NCI-H748 (cell line): ENCODE measurements around the gene CRYBB2.
"Not testable (repeated sequence)": the region's sequence is repeated elsewhere in the genome, so short reads cannot be mapped to it uniquely, and the experiment has no call there.

Experiments used
- DNase-seq: peaks from one replicate; lab custom pipeline; 2025; ENCODE audit not compliant: unreplicated experiment; lab: John Stamatoyannopoulos, UW

The CRYBB2 gene

DNA sequence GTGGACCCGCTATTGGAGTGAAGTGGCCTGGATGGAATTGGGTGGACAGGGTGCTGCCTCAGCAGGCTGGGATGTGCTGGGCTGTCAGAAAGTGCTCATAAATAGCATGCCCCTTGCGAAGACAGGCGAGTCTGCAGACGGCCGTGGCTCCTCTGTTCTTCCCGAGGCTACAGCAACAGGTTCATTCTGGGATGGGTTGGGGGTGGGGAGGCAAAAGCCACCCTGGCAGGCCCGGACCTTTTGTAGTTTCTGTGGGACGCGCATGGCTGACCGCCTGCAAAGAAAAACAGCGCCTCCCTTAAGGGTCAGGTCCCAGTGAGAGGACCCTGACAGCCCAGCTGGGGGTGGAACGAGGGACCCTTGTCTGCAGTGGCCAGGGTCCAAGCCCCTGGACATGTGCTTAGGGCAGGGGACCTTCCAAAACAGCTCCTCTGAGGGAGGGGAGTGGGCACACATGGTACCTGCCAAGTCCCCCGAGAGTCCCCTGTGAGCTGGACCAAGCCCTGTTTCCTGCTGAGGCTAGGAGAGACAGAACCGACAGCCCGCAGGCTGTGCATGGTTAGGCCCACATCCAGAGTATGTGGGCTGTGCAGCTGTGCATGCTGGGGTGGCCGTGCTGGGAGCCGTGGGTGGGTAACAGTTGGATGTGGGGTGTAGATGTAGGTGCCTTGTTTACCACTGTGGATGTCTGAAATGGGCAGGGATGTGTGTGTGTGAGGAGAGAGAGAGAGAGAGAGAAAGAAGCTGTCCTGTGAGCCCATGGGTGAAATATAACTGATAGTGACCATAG, 19.5 kb upstream of the CRYBB2 start, which contains the start of gene CRYBB3:
CRYBB3 (plus strand) TSS at position 128 of the 790 bp plus-strand sequence. CDS start 1,539 bp downstream, outside the sequence.
- DNase-seq, result no peak

DNA sequence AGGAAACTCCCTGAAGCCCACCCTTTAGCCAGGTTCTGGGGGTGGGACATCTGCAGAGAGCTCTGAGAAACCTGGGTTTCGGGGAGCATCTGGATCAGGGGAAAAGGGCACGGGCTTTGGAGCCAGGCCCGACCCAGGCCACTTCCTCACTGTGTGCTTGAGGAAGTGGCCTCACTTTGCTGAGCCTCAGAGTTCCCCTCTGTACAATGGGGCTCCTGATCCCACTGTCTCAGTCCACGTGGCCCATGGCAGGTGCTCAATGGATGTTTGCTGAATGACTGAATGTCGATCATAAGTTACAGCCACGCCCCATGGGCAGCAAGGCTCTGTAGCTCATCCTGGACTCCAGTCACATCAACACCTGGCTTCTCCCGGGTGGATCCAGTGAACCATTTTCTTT, 18.5 kb upstream of the CRYBB2 start:
- DNase-seq, result no peak

DNA sequence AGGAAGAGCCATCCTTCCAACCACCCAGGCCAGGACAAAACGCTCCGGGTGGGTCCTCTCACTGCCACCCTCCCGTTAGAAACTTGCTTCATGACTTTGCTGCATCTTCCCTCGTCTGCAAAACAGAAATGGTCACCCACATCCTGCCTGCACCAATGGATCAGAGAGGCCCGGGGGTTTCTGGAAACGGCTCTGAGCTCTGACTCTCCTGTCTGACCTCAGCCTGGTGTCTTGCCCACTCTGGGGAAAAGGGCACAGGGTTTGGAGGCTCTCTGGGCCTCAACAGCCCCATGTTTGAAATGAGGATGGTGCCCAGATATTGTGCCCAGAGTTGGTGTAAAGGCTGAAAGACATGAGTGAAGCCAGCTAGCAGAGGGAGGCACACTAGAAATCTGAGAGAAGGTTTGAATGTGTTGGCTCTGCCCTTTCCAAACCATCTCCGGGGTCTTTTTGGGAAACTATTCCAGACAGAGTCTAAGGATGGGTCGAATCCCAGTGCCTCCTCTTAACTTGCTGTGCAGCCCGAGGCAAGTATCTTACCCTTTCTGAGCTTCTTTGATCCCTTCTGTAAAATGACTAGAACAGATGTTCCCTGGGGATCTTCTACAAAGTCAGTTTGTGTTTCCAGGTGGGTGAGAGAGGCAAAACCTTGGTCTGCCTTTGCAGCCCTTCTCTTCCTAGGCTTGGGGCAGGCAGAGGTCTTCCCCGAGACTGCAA, 17.7 kb upstream of the CRYBB2 start:
- DNase-seq, result no peak

DNA sequence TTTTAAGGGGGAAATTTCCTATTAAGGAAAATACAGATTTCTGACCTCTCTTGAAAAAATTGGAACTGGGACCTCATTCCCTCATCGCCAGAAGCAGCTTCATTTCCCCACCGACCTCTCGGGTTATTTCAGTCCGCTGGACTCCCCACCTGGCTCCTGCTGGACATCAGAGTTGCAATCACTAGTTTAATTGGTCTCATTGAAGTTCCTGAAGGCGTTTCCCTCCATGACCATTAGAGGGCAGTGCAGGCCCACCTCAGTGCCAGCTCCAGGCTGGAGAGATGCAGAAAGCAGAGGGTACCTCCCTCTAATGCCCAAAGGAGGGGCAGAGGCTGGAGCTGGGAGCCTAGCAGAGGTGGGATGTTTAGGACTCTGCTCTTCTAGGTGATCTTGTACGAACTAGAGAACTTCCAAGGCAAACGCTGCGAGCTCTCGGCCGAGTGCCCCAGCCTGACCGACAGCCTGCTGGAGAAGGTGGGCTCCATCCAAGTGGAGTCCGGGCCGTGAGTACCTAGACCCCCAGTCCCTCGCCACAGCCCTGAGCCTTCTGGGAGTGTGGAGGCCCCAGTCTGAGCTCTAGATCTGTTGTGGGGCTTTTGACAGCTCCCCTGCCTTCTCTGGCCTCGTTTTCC, 17.0 kb upstream of the CRYBB2 start:
- DNase-seq, result peak; percentile 54

DNA sequence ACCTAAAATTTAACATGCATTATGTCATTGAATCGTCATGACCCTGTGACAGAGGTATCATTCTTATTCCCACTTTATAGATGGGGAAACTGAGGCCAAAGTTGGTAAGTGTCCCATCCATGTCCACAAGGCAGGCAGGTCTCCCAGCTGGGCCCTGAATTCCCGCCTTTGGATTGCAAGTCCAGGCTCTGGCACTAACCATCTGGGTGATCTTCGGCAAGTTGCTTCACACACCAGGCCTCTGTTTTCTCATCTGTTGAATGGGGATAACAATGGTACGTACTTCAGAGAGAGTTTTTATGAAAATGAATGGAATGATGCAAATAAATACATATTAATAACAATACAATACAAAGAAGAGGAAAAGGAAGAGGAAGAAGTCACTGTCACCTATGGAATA, 16.4 kb upstream of the CRYBB2 start:
- DNase-seq, result no peak

DNA sequence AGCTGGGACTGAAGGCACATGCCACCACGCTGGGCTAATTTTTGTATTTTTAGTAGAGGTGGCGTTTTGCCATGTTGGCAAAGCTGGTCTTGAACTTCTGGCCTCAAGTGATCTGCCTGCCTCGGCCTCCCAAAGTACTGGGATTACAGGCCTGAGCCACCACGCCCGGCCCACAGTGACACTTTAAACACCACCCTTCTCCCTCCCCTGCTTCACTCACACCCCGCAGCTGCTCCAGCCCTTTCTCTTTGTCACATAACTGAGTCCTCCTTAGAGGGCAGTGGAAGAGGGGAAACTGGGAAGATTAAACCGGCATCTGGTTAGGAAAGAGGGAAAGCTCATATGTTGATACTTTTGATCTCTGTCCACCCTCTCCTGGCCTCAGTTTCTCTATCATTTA, 14.9 kb upstream of the CRYBB2 start:
- not testable (repeated sequence) for DNase-seq

DNA sequence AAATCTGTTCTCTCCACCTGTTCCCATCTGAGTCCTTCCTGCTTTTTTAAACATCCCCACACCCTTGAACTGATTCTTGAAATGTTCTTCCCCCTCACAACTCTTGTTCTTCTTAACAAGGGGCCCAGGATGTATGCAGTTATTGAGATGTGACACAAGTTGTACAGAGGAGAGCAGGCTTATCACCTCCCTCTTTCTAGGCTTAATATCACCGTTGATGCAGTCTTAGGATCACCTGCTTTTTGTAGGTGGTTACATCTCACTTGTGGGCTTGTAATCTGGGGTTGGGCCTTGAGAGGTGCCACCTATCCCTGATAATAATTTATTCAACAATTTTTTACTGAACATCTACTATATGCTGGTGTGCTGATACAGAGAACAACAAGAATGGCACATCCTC, 13.6 kb upstream of the CRYBB2 start:
- no peak for DNase-seq

DNA sequence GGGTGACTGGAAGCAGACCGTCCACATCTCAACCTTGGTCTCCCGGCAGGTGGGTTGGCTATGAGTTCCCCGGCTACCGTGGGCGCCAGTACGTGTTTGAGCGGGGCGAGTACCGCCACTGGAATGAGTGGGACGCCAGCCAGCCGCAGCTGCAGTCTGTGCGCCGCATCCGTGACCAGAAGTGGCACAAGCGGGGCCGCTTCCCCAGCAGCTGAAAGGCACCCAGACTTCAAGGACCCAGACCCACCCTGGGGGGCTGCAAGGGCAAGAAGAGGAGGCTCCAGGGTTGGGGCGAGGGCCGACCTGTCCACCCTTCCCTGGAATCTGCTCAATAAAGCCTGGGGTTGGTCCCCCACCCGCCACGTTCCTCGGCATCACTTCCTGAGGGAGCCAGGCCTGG, 12.4 kb upstream of the CRYBB2 start:
- DNase-seq, result no peak

DNA sequence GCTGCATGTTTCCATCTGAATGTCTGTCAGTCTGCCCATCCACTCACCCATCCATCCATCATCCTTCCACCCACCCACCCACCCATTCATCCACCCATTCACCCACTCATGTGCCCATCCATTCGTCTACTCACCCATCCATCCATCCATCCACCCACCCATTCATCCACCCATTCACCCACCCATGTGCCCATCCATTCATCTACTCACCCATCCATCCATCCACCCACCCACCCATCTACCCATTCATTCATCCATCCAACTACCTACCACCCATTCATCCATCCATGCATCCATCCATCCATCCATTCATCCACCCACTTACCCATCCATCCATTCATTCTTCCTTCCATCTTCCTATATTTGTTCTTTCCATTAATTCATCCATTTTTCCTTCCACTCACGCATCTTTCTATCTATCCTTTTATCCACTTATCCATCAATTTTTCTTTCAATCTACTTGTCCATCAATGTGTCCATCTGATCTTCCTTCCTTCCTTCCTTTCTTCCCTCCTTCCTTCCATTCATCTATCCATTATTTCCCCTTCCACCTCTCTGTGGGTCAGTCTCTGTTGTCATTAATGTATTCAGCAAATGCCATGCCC, 11.8 kb upstream of the CRYBB2 start:
- DNase-seq, result no peak

DNA sequence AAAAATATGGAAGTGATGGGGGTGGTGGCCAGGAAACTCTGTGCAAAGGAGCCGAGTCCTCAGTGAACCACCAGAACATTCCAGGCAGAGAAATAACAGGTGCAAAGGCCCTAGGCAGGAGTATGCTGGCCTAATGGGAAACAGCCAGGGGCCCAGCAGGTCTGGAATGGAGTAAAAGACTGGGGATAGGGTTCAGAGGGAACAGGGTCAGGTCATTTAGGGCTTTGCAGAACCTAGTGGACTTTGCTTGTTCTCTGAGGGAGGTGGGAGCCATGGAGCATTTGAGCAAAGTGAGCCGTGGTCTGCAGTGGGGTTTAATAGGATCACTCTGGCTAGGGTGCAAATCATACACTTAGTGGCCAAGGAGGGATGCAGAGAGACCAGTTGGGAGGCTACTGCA, 11.1 kb upstream of the CRYBB2 start:
- DNase-seq, result no peak

DNA sequence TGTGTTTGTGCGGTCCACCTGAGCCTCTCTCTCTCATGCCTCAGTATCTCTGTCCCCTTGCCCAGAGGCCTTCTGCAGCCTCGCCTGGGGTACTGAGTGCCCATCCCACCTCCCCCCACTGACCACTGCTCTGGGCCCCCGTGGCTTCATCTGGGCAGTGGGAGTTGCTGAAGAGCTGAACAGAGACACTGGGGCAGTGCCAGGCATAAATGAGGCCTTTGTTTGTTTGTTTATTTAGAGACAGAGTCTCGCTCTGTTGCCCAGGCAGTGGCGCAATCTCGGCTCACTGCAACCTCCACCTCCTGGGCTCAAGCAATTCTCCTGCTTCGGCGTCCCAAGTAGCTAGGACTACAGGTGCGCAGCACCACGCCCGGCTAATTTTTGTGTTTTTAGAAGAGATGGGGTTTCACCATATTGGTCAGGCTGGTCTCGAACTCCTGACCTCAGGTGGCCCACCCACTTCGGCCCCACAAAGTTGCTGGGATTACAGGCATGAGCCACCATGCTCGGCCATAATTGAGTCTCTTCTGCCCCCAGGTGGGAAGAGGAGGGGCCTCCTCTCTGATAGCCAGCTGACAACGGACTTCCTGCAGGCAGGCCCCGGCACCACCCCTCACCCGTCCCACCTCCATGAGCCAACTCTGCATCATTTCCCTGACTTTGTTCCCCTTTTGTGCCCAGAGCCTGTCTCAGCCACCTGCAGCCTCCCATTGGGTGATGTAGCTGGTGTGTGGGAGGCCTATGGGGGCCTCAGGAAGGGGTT, 10.5 kb upstream of the CRYBB2 start:
- no peak for DNase-seq

DNA sequence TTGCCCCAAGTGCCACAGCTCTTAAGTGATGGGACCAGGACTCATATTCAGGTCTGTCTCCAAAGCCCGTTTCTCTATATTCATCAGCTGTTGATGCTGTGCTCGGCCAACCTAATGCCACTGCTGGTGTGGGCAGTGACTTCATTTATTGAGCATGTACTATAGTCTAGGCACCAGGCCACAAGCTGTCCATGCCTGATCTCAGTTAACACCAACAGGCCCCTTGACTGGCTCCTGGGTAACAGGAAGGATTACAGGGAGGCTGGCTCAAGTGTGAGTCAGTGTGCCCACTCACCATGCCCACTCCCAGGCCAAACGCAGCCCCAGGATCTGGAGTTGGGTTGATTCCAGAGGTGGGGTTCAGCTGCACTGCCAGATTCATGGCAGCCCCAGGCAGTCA, 8.6 kb upstream of the CRYBB2 start:
- DNase-seq, result no peak

DNA sequence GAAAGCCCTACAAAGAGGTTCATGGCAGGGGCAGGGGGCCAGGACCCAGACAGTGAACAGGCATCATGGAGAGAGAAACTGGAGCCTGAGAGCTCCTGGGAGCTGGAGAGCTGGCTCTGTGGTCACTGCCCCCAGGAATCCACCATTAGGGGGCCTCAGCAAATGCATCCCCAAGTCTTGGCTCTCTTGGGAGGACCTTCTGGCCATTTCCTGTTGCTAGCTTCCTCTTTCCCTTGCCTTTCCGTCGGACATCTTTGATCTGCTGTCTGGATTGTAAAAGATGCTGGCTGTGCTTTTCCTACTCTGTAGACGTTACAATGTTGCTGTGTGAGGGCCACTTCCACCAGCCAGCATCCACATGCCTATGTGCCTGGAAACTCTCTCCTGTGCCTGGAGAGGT, 7.1 kb upstream of the CRYBB2 start:
- DNase-seq, result no peak

DNA sequence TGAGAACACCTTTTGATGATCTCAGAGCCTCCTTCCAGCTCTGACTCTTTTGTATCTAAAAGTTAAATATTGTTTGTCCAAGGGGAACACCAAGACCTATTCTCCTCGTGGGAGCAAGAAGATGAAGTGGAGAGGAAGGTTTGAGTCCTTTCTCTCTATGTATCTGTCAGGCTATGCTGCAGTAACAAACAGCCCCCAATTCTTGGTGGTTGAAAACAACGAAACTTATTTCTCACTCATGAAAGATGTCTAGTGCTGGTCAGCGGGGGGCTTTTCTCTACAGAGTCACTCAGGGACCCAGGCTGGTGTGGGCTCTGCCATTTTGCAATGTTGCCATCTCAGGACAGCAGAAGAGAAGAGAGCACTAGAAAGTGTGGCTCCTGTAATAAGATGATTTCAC, 6.2 kb upstream of the CRYBB2 start:
- DNase-seq, result no peak

DNA sequence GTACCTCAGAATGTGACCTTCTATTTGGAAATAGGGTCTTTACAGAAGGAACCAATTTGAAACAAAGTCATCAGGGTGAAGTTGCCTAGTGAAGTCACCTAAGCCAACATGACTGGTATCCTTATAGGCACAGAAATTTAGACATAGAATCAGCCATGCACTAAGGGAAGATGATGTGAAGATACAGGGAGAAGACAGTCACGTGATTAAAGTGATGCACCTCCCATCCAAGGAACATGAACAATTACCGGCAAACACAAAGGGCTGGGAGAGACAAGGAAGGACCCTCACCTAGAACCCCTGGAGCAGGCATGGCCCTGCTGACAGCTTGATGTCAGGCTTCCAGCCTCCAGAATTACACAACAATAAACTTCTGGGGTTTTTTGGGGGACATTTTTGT, 3.2 kb upstream of the CRYBB2 start:
- DNase-seq, result no peak

DNA sequence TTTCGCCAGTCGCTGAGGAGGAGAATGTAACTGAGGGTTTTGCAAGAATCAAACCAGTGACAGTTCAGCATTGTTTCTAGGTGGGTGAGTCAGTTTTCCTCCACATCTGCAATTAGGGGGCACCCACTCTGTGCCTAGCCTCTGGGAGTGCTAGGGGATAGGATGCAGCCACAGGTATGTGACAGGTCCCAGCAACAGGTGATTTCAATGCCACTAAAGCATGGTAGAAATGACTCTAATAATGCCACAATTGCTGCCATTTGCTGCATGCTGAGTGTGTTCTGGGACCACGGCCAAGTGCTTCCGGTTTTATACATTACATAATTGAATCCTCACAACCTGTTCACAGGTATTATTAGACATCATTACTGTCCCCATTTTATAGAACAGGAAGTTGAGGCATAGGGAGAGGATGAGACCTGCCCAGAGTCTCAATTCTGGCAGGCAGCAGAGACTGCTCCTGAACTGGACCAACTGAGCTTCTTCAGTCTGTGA, 556 bp downstream of the CRYBB2 start:
- peak; percentile 68 for DNase-seq

DNA sequence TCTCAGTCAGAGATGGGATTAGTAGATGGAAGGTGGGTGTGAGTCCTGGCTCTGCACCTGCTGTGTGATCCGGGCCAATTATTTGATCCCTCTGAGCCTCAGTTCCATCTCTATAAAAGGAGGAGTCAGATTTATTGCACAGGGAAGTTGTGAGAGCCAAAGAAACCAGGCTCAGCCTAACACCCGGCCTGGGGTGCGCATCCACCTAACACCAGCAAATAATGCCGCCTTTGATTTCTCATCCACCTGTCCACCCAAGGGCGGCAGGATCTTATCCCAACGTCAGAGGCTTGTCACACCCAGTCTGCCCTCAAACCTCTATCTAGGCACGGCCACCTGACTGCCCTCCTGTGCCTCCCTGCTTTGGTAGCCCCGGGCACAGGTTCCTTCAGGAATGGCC, 2.4 kb downstream of the CRYBB2 start:
- DNase-seq, result no peak

DNA sequence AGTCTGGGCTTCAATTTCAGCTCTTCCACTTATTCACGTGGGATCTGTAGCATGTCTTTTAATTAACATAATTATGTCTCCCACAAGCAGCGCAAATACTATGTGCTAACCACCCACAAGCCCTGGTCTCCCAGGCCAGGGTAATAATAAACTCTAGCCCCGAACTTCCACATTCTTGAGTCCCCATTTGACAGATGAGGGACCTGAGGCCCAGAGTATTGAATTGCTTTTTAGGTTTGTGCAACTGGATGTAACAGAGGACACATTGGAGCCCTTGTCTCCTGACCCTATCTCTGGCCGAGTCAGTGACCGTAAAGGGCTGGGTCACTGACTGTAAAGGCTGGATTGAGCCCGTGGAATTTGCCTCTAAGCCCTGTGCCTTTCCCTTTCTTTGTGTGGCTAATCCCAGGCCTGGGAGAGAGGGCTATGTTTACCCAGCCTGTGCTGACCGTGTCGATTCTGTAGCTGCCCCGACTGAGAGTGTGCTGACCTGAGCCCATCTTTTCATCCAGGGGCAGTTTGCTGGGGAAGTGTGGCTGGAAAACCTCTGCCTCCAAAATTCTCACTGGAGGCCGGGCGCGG, 3.9 kb downstream of the CRYBB2 start:
- DNase-seq, result no peak

DNA sequence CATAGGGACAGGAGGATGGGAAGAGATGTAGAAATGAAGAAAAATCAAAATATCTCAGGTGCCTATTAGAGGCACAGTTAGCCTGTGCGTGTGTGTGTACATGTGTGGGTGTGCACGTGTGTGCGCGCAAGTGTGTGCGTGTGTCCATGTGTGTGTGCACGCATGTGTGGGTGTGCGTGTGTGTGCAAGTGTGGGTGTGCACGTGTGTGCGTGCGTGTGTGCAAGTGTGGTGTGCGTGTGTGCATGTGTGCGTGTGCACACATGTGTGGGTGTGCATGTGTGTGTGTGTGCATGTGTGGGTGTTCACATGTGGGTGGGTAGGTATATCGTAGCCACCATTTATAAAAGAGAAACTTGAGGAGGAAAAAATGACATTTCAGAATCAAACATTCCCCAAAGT, 9.4 kb downstream of the CRYBB2 start:
- no peak for DNase-seq

DNA sequence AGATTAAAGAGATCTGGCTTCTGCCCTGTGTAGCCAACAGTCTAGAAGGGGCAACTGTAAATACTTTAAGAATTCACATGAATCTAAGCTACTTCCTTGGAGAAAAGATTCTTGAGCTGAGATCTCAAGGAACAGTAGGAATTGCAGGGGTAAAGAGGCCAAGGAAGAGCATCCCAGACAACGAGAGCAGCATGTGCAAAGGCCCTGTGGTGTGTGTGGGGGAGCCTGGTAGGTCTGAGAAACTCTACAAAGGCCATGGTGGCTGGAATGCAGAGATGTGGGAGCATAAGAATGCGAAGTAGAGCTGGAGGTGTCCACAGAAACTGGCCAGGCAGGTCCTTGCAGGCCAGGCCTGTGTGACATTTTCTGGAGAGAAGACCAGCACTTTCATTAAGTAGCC, 11.3 kb downstream of the CRYBB2 start:
- not testable (repeated sequence) for DNase-seq
